ENCODE data around the gene RAB40C. TPM values are rescaled to one million over a fixed set of nuclear protein-coding genes. Genes with fewer than 3 reads are reported as not detected.
A peak's percentile ranks its signal among the peaks of the same experiment; 100 is the strongest.

Gene RAB40C
- total RNA-seq, 3 donors from 2014 or later, result 31.2 to 51.0 (median 40.1) TPM

DNA sequence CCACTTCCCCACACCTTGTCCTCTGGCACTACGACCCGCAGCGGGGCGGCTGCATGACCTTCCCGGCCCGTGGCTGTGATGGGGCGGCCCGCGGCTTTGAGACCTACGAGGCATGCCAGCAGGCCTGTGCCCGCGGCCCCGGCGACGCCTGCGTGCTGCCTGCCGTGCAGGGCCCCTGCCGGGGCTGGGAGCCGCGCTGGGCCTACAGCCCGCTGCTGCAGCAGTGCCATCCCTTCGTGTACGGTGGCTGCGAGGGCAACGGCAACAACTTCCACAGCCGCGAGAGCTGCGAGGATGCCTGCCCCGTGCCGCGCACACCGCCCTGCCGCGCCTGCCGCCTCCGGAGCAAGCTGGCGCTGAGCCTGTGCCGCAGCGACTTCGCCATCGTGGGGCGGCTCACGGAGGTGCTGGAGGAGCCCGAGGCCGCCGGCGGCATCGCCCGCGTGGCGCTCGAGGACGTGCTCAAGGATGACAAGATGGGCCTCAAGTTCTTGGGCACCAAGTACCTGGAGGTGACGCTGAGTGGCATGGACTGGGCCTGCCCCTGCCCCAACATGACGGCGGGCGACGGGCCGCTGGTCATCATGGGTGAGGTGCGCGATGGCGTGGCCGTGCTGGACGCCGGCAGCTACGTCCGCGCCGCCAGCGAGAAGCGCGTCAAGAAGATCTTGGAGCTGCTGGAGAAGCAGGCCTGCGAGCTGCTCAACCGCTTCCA, 43.6 kb downstream of the RAB40C start:
- Histone ChIP-seq H3K4me1 (ENCODE audit: low read depth) (peaks cover 25% of the 10 kb centered on the region), H3K9me3 (no peaks in the 10 kb centered on the region), H3K4me3 (no peak overlapping the region), H3K36me3 (ENCODE audit: low read depth) (no peaks in the 10 kb centered on the region)
- ATAC-seq (no peak), DNase-seq (no peak)
- intact Hi-C loops (cut with DNase I, micrococcal nuclease), result no loop called here
- TF ChIP-seq, protein P1, sequence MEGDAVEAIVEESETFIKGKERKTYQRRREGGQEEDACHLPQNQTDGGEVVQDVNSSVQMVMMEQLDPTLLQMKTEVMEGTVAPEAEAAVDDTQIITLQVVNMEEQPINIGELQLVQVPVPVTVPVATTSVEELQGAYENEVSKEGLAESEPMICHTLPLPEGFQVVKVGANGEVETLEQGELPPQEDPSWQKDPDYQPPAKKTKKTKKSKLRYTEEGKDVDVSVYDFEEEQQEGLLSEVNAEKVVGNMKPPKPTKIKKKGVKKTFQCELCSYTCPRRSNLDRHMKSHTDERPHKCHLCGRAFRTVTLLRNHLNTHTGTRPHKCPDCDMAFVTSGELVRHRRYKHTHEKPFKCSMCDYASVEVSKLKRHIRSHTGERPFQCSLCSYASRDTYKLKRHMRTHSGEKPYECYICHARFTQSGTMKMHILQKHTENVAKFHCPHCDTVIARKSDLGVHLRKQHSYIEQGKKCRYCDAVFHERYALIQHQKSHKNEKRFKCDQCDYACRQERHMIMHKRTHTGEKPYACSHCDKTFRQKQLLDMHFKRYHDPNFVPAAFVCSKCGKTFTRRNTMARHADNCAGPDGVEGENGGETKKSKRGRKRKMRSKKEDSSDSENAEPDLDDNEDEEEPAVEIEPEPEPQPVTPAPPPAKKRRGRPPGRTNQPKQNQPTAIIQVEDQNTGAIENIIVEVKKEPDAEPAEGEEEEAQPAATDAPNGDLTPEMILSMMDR (IDR thresholded peaks at IDR 0.05), result no peak

DNA sequence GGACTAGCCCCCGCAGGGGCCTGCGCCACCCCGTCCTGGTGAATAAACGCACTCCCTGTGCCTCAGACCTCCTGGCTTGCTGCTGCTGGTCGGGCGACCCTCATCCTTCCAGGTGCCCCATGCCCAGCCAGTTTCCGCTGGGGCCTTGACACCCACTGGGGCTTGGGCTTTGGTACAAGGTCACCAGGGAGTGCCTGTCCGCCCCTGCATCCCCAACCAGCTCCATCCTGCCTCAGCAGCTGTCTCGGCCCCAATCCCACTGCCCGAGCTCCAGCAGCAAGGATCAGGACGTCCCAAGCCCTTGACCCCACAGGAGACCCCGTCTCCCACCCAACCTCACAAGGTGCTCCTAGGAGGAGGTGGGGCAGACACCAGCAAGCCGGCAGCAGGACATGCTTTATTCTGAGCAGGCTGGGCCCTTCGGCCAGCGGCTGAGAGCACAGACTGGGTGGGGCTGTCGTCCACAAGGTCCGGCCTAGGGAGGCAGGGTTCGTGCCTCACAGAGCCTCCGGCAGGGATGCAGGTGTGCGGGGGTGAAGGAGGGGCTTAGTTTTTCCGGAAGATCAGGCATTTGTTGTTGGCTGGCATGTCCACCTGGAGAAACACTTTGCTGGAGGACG, 44.3 kb downstream of the RAB40C start:
- peaks cover 25% of the 10 kb centered on the region for H3K4me1 ChIP-seq (ENCODE audit: low read depth)
- no peaks in the 10 kb centered on the region for H3K36me3 ChIP-seq (ENCODE audit: low read depth)
- intact Hi-C loops (cut with DNase I, micrococcal nuclease), result no loop called here
- H3K4me3 ChIP-seq, result no peak overlapping the region
- DNase-seq (no peak), ATAC-seq (no peak)
- TF ChIP-seq, protein P1 (IDR thresholded peaks at IDR 0.05), result no peak
- H3K9me3 ChIP-seq, result no peaks in the 10 kb centered on the region

DNA sequence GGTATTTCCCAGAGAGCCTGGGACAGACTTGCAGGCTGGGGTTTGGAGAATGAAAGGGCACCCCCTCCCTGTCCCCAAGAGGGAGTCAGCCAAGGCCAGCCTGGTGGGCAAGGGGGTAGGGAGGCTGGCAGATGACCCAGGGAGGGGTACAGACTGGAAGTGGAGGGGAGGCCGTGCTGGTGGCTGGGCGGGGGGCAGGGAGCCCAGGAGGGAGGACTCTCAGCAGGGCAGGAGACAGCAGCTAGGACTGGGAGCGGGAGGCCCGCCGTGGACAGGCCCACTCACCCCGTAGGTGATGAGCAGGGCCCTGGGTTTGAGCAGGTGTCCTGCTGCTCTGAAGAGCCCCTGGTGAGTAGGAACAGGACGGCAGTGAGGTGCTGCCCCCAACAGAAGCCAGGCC, 45.1 kb downstream of the RAB40C start:
- TF ChIP-seq, protein P1 (IDR thresholded peaks at IDR 0.05), result no peak
- H3K36me3 ChIP-seq (ENCODE audit: low read depth), result no peaks in the 10 kb centered on the region
- H3K4me1 ChIP-seq (ENCODE audit: low read depth), result peaks cover 25% of the 10 kb centered on the region
- no peak overlapping the region for H3K4me3 ChIP-seq
- H3K9me3 ChIP-seq, result no peaks in the 10 kb centered on the region
- ATAC-seq (no peak), DNase-seq (no peak)
- intact Hi-C loops (cut with DNase I, micrococcal nuclease), result no loop called here

DNA sequence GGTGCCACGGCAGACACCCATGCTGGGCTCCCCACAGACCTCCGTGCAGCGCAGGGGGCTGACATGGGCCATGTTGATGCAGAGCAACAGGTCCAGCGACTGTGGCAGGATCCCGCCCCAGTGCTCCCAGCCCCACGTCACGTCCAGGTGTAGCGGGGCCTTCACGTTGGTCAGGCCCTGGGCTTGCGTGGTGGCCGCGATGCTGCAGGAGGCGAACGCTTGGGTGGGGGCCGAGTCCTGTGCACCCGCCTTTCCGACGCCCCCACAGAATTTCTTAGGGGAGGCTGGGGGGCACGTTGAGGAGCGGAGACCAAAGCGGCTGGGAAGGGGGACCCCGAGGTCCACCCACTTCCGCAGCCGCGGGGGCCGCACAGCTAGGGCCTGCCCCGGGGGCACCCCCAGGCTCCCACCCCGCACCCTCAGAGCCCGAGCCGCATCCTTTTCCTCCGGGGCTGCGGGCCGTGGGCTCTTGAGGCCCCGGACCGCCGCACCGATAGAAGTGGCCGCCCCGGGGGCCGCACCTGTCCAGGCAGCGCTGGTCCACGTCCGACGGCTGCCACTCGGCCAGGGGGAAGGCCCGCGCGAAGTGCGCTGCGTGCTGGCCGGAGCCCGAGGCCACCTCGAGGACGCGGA, 45.8 kb downstream of the RAB40C start:
- TF ChIP-seq, protein P1 (IDR thresholded peaks at IDR 0.05), result no peak
- no peak for ATAC-seq
- intact Hi-C loops (cut with DNase I, micrococcal nuclease), result no loop called here
- no peaks in the 10 kb centered on the region for H3K9me3 ChIP-seq
- peak; percentile 39 to 80 (median 63) for DNase-seq
- no peaks in the 10 kb centered on the region for H3K36me3 ChIP-seq (ENCODE audit: low read depth)
- H3K4me3 ChIP-seq, result peak overlapping the region; percentile 45
- H3K4me1 ChIP-seq (ENCODE audit: low read depth), result peaks cover 19% of the 10 kb centered on the region

DNA sequence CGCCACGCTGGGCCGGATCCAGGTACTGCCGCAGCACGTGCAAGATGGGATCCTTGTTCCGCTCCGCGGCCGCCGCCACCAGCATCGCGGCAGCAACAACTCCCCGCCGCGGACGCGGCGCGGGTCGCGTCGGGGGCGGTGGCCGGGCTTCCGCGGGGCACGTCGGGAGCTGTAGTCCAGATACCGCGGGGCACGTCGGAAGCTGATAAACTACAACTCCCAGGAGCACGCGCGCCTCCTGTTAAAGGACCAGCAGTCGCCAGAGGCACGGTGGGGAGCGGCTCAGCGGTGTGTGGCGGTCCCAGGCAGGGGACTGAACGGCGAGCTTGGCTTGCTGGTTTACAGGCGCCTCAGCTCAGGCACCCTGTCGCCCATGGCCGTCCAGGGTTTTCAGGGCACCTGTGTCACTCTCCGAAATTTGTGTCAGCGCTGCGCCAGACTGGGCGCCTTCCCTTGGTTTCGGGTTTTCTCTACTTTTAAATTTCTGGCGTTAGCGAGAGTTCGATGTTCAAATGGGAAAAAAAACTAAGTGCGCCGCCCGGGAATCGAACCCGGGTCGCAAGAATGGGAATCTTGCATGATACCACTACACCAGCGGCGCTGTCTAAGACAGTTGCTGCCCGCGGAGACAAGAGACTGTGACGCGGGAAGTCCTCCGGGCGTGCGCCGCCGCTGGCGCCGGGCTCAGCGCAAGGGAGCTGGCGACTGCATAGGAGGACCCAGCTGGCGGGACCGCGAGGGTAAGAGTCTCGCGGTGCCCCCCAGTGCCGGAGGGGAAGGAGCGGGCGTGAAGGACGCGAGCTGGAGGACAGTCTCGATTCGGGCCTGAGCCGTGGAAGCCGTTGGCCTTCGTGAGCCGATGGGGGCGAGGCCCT, 46.6 kb downstream of the RAB40C start, which contains the start of gene METTL26:
Gene METTL26, minus strand, starts transcription at position 100 of the 875 bp plus-strand sequence. Its CDS starts 15 bp downstream, at position 85.
- Histone ChIP-seq H3K36me3 (ENCODE audit: low read depth) (no peaks in the 10 kb centered on the region), H3K4me1 (ENCODE audit: low read depth) (peaks cover 12% of the 10 kb centered on the region), H3K4me3 (peak within 1 kb of the TSS; percentile 45), H3K9me3 (no peaks in the 10 kb centered on the region)
- intact Hi-C loops (cut with DNase I, micrococcal nuclease), result no loop called here
- ATAC-seq (peak; percentile 90), DNase-seq (peak; percentile 96 to 98 (median 97))
- TF ChIP-seq, protein P1 (IDR thresholded peaks at IDR 0.05), result no peak
